PC-3 (cell line): ENCODE measurements around the gene CIB4. TPM values are rescaled to one million over a fixed set of nuclear protein-coding genes. Genes with fewer than 3 reads are reported as not detected.

ENCODE experiments used
- ATAC-seq: fragments of 200-7000 bp; cut with Tn5 transposase; 2 replicates; pipeline ENCODE4 v1.9.1; 2020; ENCODE audit warnings: mild to moderate bottlenecking, moderate library complexity
- BruUV-seq: library from RNA; stranded (reverse); fragments of 400-500 nt; replicated peaks from 2 replicates; lab custom pipeline; 2021; lab: Mats Ljungman, UMichigan
- CTCF ChIA-PET: fragments of 300-600 bp; sonication (Branson Sonifier 250); formaldehyde crosslinking; loops from one replicate; lab custom pipeline; 2022; ENCODE audit warnings: antibody characterized with exemption; lab: Charles Lee
- POLR2A ChIA-PET: fragments of 300-600 bp; sonication (Branson Sonifier 250); formaldehyde crosslinking; loops from one replicate; lab custom pipeline; 2022; ENCODE audit warnings: antibody characterized with exemption; ENCODE audit not compliant: unreplicated experiment; lab: Charles Lee
- DNase-seq: peaks from one replicate; pipeline ENCODE4 v3.0.0-alpha.2; 2015
- H2AFZ ChIP-seq: fragments of 300-600 bp; sonication (generic); 2 replicates; pipeline ENCODE4 v1.6.0; 2016; ENCODE audit warnings: antibody characterized with exemption, low read length
- H3F3A ChIP-seq: fragments of 300-600 bp; sonication (generic); one replicate; pipeline ENCODE4 v1.6.0; 2017; ENCODE audit warnings: antibody characterized with exemption, low read length, control low read depth, mild to moderate bottlenecking; ENCODE audit not compliant: unreplicated experiment
- H3K27ac ChIP-seq: fragments of 300-600 bp; sonication (generic); 2 replicates; pipeline ENCODE4 v1.5.1; 2016; ENCODE audit warnings: mild to moderate bottlenecking, low read length
- H3K27me3 ChIP-seq: fragments of 300-600 bp; sonication (generic); 2 replicates; pipeline ENCODE4 v1.6.1; 2016; ENCODE audit warnings: low read length, mixed read lengths
- H3K36me3 ChIP-seq: fragments of 300-600 bp; sonication (generic); 2 replicates; pipeline ENCODE4 v1.6.1; 2016; ENCODE audit warnings: low read depth, mixed run types, low read length, mixed read lengths
- H3K4me1 ChIP-seq: fragments of 300-600 bp; sonication (generic); 2 replicates; pipeline ENCODE4 v1.5.1; 2016; ENCODE audit warnings: low read length; ENCODE audit not compliant: insufficient read depth
- H3K4me2 ChIP-seq: fragments of 300-600 bp; sonication (generic); 2 replicates; pipeline ENCODE4 v1.6.0; 2016; ENCODE audit warnings: low read length
- H3K4me3 ChIP-seq: fragments of 300-600 bp; sonication (generic); 2 replicates; pipeline ENCODE4 v1.5.1; 2016; ENCODE audit warnings: mild to moderate bottlenecking, low read length, mixed read lengths
- H3K79me2 ChIP-seq: fragments of 300-600 bp; sonication (generic); 2 replicates; pipeline ENCODE4 v1.6.1; 2017; ENCODE audit warnings: low read length, mixed read lengths
- H3K9ac ChIP-seq: fragments of 300-600 bp; sonication (generic); 2 replicates; pipeline ENCODE4 v1.6.0; 2016; ENCODE audit warnings: mild to moderate bottlenecking, low read length
- H3K9me2 ChIP-seq: fragments of 300-600 bp; sonication (generic); replicated peaks from 2 replicates; pipeline ENCODE4 v1.6.1; 2016; ENCODE audit warnings: mixed run types, low read length, mixed read lengths
- H3K9me3 ChIP-seq: fragments of 300-600 bp; sonication (generic); 2 replicates; pipeline ENCODE4 v1.6.1; 2016; ENCODE audit warnings: low read length, mixed read lengths
- H4K20me1 ChIP-seq: fragments of 300-600 bp; sonication (generic); 2 replicates; pipeline ENCODE4 v1.6.1; 2016; ENCODE audit warnings: low read length, mixed read lengths
- CTCF ChIP-seq: fragments of 300-600 bp; sonication (generic); conservative IDR thresholded peaks from 2 replicates; pipeline ENCODE4 v1.5.1; 2017; ENCODE audit warnings: antibody characterized with exemption, low read depth, mild to moderate bottlenecking, low read length
- EZH2 ChIP-seq: fragments of 300-600 bp; sonication (generic); IDR thresholded peaks from one replicate; pipeline ENCODE4 v1.6.1; 2017; ENCODE audit warnings: antibody characterized with exemption, mild to moderate bottlenecking, low read length; ENCODE audit not compliant: unreplicated experiment
- EZH2phosphoT487 ChIP-seq: fragments of 300-600 bp; sonication (generic); IDR thresholded peaks from 2 replicates; pipeline ENCODE4 v1.6.1; 2018; ENCODE audit warnings: mild to moderate bottlenecking, antibody characterized with exemption, low read length, borderline replicate concordance
- intact Hi-C: fragments of 100-400 bp; cut with micrococcal nuclease; formaldehyde crosslinking; loops from 2 replicates; pipeline ENCODE4 v1.9.0; 2023
- total RNA-seq: library from RNA; depleted of rRNA; stranded (reverse); fragments of >200 nt; gene quantifications from 2 replicates; pipeline ENCODE4 v1.2.3, GENCODE V29; 2014

Gene CIB4
- total RNA-seq, 1 experiment from 2014 or later: not detected

DNA sequence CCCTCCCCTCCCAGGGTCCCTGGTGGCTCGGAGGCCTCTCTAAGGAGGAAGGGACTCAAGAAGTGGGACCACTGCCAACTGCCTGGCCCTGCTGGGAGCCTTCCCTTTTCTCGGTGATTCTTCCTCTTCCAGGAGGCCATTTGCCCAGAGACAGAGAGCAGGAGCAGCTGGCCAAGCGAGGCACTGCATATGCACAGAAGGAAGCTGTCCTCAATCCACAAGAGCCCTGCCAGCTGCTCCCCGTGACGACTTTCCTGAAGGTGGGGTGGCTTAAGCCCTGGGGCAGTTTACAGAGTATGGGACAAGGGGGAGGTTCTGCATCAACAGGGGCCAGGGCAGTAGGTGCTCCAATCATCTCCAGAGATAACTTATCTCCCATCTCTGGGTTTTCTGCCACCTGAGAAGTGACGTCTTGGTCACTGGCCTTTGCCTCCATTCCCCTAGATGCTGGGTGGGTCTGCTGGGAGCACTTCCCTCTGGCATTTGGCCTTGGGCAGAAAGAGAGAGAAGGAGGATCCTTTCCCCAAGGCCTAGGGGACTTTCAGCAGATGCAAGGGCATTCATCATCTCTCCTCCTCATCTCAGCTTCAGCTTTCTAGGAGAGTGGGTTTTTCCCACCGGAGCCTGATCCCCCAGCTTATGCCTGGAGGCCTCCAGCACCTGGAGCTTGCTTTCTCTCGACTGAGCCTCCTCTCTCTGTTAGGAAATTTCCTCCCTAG lies 28.5 kb downstream of the CIB4 start:
- ATAC-seq (no peak), DNase-seq (no peak)
- Histone ChIP-seq H2AFZ (no peak overlapping the region), H3F3A (no peaks in the 10 kb centered on the region), H3K27ac (no peak overlapping the region), H4K20me1 (no peaks in the 10 kb centered on the region), H3K4me2 (no peak overlapping the region), H3K36me3 (no peaks in the 10 kb centered on the region), H3K27me3 (no peaks in the 10 kb centered on the region; the same call in 1 of the 2 replicates), H3K4me1 (peaks cover under 1% of the 10 kb centered on the region), H3K9ac (no peak overlapping the region), H3K9me3 (no peaks in the 10 kb centered on the region), H3K4me3 (no peak overlapping the region), H3K9me2 (no peaks in the 10 kb centered on the region), H3K79me2 (no peaks in the 10 kb centered on the region)
- no TSS peak for BruUV-seq
- TF ChIP-seq EZH2 (no peak), CTCF (no peak), EZH2phosphoT487 (no peak)
- CTCF ChIA-PET: no interaction called here
- intact Hi-C loops: no loop called here
- POLR2A ChIA-PET: no interaction called here

DNA sequence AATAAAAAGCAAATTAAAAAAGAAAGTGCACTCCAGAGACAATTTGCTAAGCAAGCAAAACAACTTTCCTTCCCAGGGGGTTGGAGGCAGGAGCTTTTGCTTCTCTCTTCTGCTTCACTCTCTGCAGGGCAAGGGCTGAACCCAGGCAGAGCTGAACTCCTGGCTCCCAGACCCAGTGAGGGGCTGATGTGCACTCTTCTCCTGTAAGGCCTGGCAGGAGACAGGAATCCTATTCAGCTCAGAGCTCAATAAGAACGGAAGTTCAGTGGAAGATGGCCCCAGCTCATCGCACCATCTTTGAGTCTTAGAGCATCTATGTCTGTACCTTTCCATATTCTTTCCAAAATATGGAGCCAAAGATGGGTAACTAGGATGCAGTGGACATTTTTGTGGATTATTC lies 29.1 kb downstream of the CIB4 start:
- CTCF ChIA-PET: no interaction called here
- H3K27ac ChIP-seq: no peak overlapping the region

More for the DNA sequence above, 29.1 kb downstream of the CIB4 start:
- POLR2A ChIA-PET: no interaction called here
- peaks cover 7% of the 10 kb centered on the region for H3K4me1 ChIP-seq
- ATAC-seq (no peak), DNase-seq (no peak)
- no peaks in the 10 kb centered on the region for H3K36me3 ChIP-seq
- H4K20me1 ChIP-seq: no peaks in the 10 kb centered on the region
- no peak for TF ChIP-seq EZH2phosphoT487
- no peak for TF ChIP-seq EZH2
- no peak for TF ChIP-seq CTCF
- no peaks in the 10 kb centered on the region for H3K9me3 ChIP-seq
- H3K4me3 ChIP-seq: no peak overlapping the region
- H3K79me2 ChIP-seq: no peaks in the 10 kb centered on the region
- BruUV-seq: no TSS peak
- H3K4me2 ChIP-seq: no peak overlapping the region
- no peaks in the 10 kb centered on the region; the same call in 1 of the 2 replicates for H3K27me3 ChIP-seq
- H2AFZ ChIP-seq: no peak overlapping the region
- intact Hi-C loops: no loop called here
- H3K9me2 ChIP-seq: no peaks in the 10 kb centered on the region
- H3F3A ChIP-seq: no peaks in the 10 kb centered on the region
- no peak overlapping the region for H3K9ac ChIP-seq
